Keratinocyte (primary cell): ENCODE results near the gene P2RY8. TPM values are rescaled to one million over a fixed set of nuclear protein-coding genes. Genes with fewer than 3 reads are reported as not detected.

Experiments
- DNase-seq: peaks from one replicate; pipeline ENCODE4 v3.0.0-alpha.2; 2011; ENCODE audit warnings: low read depth, missing footprints, low spot score
- FAIRE-seq: peaks from 2 replicates; lab custom pipeline; 2011; peaks lifted over from hg19 to GRCh38; lab: Jason Lieb, UNC
- H2AFZ ChIP-seq: 2 replicates; pipeline ENCODE4 v1.6.0; 2012; ENCODE audit warnings: low read length, control low read depth, inconsistent platforms; ENCODE audit not compliant: control insufficient read depth
- H3K27ac ChIP-seq: 2 replicates; pipeline ENCODE4 v1.5.1; 2011; ENCODE audit warnings: low read length; ENCODE audit not compliant: control insufficient read depth, insufficient read depth
- H3K27me3 ChIP-seq: 3 replicates; pipeline ENCODE4 v1.6.0; 2011; ENCODE audit warnings: low read length; ENCODE audit not compliant: control insufficient read depth, insufficient read depth; ENCODE audit errors: extremely low read depth
- H3K36me3 ChIP-seq, 2 experiments: 2 replicates in 1 of 2; 3 replicates in 1 of 2; pipeline ENCODE4 v1.5.1; 2011; ENCODE audit warnings: low read length in 2 of 2, mild to moderate bottlenecking in 1 of 2; ENCODE audit not compliant: control insufficient read depth in 2 of 2, insufficient read depth in 2 of 2; ENCODE audit errors: extremely low read depth in 1 of 2
- H3K4me1 ChIP-seq: 3 replicates; pipeline ENCODE4 v1.5.1; 2011; ENCODE audit warnings: low read length; ENCODE audit not compliant: control insufficient read depth, insufficient read depth; ENCODE audit errors: extremely low read depth
- H3K4me2 ChIP-seq: 3 replicates; pipeline ENCODE4 v1.6.0; 2011; ENCODE audit warnings: low read depth, low read length; ENCODE audit not compliant: control insufficient read depth, insufficient read depth; ENCODE audit errors: extremely low read depth
- H3K4me3 ChIP-seq, 3 experiments: fragments of 200-600 bp in 1 of 3; sonication (generic) in 1 of 3; 2 replicates in 2 of 3; 3 replicates in 1 of 3; pipeline ENCODE4 v1.5.1; 2011 to 2016; ENCODE audit warnings: low read length in 3 of 3, mild to moderate bottlenecking in 3 of 3, control low read depth in 2 of 3, inconsistent platforms in 1 of 3, low read depth in 1 of 3, mixed read lengths in 1 of 3, mixed run types in 1 of 3, moderate library complexity in 1 of 3; ENCODE audit not compliant: control insufficient read depth in 2 of 3, insufficient read depth in 2 of 3; ENCODE audit errors: extremely low read depth in 1 of 3
- H3K79me2 ChIP-seq: 2 replicates; pipeline ENCODE4 v1.6.0; 2012; ENCODE audit warnings: low read length; ENCODE audit not compliant: control insufficient read depth, insufficient read depth
- H3K9ac ChIP-seq: 3 replicates; pipeline ENCODE4 v1.6.0; 2011; ENCODE audit warnings: low read length; ENCODE audit not compliant: control insufficient read depth, insufficient read depth; ENCODE audit errors: extremely low read depth
- H3K9me1 ChIP-seq: 3 replicates; pipeline ENCODE4 v1.6.0; 2011; ENCODE audit warnings: low read length; ENCODE audit not compliant: control insufficient read depth, insufficient read depth; ENCODE audit errors: extremely low read depth
- H3K9me3 ChIP-seq: 2 replicates; pipeline ENCODE4 v1.5.1; 2012; ENCODE audit warnings: low read depth, low read length; ENCODE audit not compliant: control insufficient read depth
- H4K20me1 ChIP-seq: 3 replicates; pipeline ENCODE4 v1.6.0; 2011; ENCODE audit warnings: low read length; ENCODE audit not compliant: control insufficient read depth, insufficient read depth; ENCODE audit errors: extremely low read depth
- CTCF ChIP-seq, 3 experiments: IDR thresholded peaks in 1 of 3; conservative IDR thresholded peaks in 1 of 3; optimal IDR thresholded peaks in 1 of 3; 2 replicates in 2 of 3; 3 replicates in 1 of 3; pipeline versions ENCODE3 to v1.5.1; 2011; ENCODE audit warnings: low read length in 3 of 3, mild to moderate bottlenecking in 3 of 3, moderate library complexity in 2 of 3, control low read depth in 1 of 3, inconsistent platforms in 1 of 3; ENCODE audit not compliant: insufficient read depth in 2 of 3; ENCODE audit errors: extremely low read depth in 1 of 3
- EZH2 ChIP-seq: IDR thresholded peaks from one replicate; pipeline ENCODE4 v1.6.1; 2012; ENCODE audit warnings: inconsistent platforms, mild to moderate bottlenecking, low read length, moderate library complexity
- dilution Hi-C: fragments of 300-500 bp; cut with MboI; formaldehyde crosslinking; loops from one replicate; pipeline ENCODE4 v1.7.0; 2020; ENCODE audit warnings: low sequenced_read_pairs; ENCODE audit not compliant: extremely low pct_ligation_motif_present
- polyA plus RNA-seq, 5 experiments: library from polyadenylated mRNA; depleted of rRNA in 3 of 5; stranded (reverse) in 3 of 5; stranded (forward) in 1 of 5; unstranded in 1 of 5; fragments of >200 nt; gene quantifications; 1 replicate in 1 of 5; 2 replicates in 3 of 5; 3 replicates in 1 of 5; pipeline versions ENCODE4 v1.2.1 to v1.2.3, GENCODE V29; 2011 to 2012; ENCODE audit warnings: missing spikeins in 2 of 5, low read depth in 1 of 5, low replicate concordance in 1 of 5

P2RY8 gene
- polyA plus RNA-seq, 1 donor (not counting 4 experiments of a cell fraction or from before 2014, with no cell fraction given): not detected

DNA sequence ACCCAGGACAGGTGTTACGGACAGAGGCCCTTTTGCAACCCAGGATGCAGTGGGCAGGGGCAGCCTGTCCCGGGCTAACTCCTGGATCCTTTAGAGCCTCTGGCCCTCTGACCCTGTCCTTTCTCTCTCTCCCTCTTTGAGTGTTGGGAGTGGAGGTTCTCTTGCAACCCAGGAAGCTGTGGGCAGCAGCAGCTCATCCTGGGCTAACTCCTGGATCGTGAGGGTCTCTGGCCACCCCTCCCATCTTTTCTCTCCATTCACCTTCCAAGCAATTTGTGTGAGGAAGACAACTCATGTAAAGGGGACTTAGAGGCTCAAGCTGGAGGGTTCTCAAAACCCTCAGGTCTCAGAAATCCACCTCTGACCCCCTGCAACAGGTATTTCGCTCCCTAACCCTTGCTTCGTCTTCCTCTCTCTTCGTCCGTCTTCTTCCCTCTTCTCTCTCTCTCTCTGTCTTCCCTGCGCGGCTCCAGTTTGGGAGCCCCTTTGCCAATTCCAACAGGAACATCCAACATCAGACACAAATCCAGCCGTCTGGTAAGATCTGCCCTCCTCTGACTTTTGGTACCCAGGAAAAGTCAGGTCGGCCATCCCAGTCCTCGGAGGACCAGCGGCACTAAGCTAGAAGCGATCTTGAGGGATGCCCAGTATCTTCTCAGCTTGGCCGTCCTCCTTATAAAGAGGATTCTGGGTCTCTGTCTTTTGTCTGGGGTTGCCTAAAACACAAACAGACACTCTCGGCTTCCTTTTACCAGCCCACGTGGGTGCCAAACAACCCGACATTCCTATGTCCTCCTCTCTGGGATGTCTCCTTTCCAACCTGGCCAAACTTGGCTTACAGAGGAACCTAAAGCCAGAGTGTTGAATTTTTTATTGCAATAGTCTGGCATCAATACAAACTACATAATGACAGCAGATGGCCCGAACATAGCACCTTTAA lies 92.2 kb downstream of the P2RY8 start:
- Histone ChIP-seq H3K9ac (no peak overlapping the region), H3K27me3 (no peaks in the 10 kb centered on the region), H3K4me2 (no peak overlapping the region), H3K36me3 (peaks cover 0 to 6% of the 10 kb centered on the region in 2 experiments), H4K20me1 (no peaks in the 10 kb centered on the region), H3K4me3 (no peak overlapping the region), H3K79me2 (peaks cover 30% of the 10 kb centered on the region), H2AFZ (no peak overlapping the region), H3K9me3 (peaks cover 5% of the 10 kb centered on the region), H3K27ac (no peak overlapping the region), H3K9me1 (no peaks in the 10 kb centered on the region), H3K4me1 (no peaks in the 10 kb centered on the region)
- TF ChIP-seq CTCF (optimal IDR thresholded peaks at IDR 0.05 in 1 of 3, IDR thresholded peaks at IDR 0.05 in 1 of 3, conservative IDR thresholded peaks at IDR 0.05 in 1 of 3; ENCODE audit: extremely low read depth in 1 of 3, insufficient read depth in 2 of 3, low read length in 3 of 3) (no peak), EZH2 (no peak)
- dilution Hi-C loops: no loop called here
- FAIRE-seq: no peak
- no peak for DNase-seq

DNA sequence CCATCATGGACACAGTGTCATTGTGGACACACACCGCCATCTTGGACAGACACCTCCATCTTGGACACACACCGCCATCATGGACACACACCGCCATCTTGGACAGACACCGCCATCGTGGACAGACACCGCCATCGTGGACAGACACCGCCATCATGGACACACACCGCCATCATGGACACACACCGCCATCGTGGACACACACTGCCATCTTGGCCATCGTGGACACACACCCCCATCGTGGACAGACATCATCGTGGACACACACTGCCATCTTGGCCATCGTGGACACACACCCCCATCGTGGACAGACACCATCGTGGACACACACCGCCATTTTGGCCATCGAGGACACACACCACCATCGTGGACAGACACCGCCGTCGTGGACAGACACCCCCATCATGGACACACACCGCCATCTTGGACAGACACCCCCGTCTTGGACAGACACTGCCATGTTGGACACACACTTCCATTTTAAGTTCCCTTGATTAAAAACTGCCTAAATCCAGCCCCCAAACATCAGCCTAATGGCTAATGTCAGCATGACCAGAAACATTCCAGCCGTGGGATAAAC lies 93.4 kb downstream of the P2RY8 start:
- Histone ChIP-seq H4K20me1 (no peaks in the 10 kb centered on the region), H3K9me1 (no peaks in the 10 kb centered on the region), H3K4me3 (no peak overlapping the region), H3K9me3 (peaks cover 5% of the 10 kb centered on the region), H3K79me2 (peaks cover 19% of the 10 kb centered on the region), H3K27ac (no peak overlapping the region), H3K4me2 (no peak overlapping the region), H3K27me3 (no peaks in the 10 kb centered on the region), H3K9ac (no peak overlapping the region), H2AFZ (no peak overlapping the region), H3K36me3 (peaks cover 0 to 4% of the 10 kb centered on the region in 2 experiments), H3K4me1 (no peaks in the 10 kb centered on the region)
- dilution Hi-C loops: no loop called here
- FAIRE-seq: no peak
- TF ChIP-seq EZH2: no peak
- DNase-seq: no peak
